HL-60 (cell line): Measurements from ENCODE around the gene VWA8.

Experiments used
- CTCF ChIP-seq: IDR thresholded peaks from one replicate; pipeline ENCODE4 v1.5.1; 2011; ENCODE audit warnings: low read length, control low read depth, inconsistent platforms; ENCODE audit not compliant: insufficient read depth
- GABPA ChIP-seq: IDR thresholded peaks from 2 replicates; pipeline ENCODE4 v1.6.1; 2012; ENCODE audit warnings: low read depth
- POLR2AphosphoS5 ChIP-seq: IDR thresholded peaks from 2 replicates; pipeline ENCODE4 v1.6.1; 2012; ENCODE audit warnings: low read depth
- REST ChIP-seq: IDR thresholded peaks from 2 replicates; pipeline ENCODE4 v1.6.1; 2012; ENCODE audit warnings: low read depth; ENCODE audit not compliant: insufficient replicate concordance

GRCh38 chr13:41985788-41986508, 25.0 kb upstream of the VWA8 start:
- TF ChIP-seq CTCF (no peak), POLR2AphosphoS5 (no peak), REST (no peak), GABPA (no peak)
